Measurements from ENCODE around the gene FZR1.
"Not testable (repeated sequence)": the region's sequence is repeated elsewhere in the genome, so short reads cannot be mapped to it uniquely, and the experiment has no call there.

The FZR1 gene

DNA sequence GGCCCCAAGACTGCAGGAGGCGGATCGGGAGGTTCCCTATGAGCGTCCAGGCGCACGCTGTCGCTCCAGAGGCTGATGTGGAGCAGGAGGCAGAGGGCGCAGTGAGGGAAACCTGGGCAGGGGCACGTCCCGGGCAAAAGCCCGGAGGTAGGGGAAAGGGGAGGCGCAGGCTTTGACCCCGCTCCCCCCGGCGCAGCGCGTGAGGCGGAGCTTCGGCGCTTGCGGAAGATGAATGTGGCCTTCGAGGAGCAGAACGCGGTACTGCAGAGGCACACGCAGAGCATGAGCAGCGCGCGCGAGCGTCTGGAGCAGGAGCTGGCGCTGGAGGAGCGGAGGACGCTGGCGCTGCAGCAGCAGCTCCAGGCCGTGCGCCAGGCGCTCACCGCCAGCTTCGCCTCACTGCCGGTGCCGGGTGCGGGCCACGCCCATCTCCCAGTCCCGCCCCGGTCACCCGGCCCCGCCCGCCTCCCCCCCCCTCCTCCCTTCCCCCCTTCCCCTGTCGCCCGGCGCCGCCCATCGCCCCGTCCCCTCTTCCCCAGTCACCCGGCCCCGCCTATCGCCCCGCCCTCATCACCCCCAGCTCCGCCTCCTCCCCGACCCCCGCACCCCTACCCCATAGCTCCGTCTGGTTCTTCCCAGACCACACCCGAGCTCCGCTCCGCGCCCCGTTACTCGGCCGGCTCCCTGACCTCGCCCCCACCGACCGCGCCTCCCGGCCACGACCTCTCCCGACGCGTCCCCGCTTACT, 70.8 kb downstream of the FZR1 start:
- DNase-seq, result no peak

GRCh38 chr19:3577723-3578344, 71.7 kb downstream of the FZR1 start:
- DNase-seq, result no peak

DNA sequence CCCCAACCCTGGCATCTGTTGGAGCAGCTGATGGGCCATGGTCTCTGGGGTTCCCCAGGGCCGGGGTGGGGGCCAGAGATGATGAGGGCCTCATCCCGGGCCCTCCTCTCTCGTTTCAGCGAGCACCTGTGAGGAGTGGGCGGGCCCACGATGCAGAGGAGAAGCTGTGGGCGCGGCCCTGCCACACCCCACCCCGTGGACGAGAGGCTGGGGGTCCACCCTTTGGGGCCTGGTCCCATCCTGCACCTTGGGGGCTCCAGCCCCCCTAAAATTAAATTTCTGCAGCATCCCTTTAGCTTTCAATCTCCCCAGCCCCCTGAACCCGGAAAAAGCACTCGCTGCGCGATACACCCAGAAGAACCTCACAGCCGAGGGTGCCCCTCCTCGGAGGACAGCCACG, 72.3 kb downstream of the FZR1 start:
- DNase-seq, result no peak

DNA sequence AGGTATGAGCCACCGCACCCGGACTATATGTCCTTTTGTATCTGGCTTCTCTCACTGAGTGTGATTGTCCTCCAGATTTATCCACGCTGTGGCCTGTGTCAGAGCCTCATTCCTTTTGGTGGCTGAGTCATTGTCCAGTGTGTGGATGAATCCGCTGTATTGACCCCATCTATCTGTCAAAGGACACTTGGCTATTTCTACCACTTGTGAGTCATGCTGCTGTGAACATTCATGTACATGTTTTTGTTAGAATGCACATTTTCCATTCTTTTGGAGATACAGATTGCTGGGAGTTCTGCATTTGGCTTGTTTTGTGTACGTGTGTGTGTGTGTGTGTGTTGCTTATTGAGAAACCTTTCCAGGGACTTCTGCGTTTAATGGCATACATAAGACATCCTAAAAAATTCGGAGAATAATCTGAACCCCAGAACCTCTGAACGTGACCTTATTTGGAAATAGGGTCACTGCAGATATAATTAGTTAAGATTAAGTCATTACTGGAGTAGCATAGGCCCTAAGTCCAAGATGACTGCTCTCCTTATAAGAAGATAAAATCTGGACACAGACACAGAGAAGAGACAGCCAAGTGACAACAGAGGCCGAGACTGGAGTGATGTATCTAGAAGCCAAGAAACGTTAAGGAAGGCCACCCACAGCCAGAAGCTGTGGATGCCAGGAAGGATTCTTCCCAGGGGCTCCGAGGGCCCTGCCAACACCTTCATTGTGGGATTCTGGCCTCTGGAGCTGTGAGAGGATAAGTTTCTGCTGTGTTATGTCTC, 74.2 kb downstream of the FZR1 start:
- no peak for DNase-seq

DNA sequence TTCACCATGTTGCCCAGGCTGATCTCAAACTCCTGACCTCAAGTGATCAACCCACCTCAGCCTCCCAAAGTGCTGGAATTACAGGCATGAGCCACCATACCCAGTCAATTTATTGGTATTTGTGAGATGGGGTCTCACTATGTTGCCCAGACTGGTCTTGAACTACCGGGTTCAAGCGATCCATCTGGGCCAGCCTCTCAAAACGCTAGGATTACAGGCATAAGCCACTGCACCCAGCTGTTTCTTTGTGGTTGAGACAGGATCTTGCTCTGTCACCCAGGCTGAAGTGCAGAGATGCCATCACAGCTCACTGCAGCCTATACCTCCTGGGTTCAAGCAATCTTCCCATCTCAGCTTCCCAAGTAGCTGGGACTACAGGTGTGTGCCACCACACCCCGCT, 75.7 kb downstream of the FZR1 start:
- not testable (repeated sequence) for DNase-seq

DNA sequence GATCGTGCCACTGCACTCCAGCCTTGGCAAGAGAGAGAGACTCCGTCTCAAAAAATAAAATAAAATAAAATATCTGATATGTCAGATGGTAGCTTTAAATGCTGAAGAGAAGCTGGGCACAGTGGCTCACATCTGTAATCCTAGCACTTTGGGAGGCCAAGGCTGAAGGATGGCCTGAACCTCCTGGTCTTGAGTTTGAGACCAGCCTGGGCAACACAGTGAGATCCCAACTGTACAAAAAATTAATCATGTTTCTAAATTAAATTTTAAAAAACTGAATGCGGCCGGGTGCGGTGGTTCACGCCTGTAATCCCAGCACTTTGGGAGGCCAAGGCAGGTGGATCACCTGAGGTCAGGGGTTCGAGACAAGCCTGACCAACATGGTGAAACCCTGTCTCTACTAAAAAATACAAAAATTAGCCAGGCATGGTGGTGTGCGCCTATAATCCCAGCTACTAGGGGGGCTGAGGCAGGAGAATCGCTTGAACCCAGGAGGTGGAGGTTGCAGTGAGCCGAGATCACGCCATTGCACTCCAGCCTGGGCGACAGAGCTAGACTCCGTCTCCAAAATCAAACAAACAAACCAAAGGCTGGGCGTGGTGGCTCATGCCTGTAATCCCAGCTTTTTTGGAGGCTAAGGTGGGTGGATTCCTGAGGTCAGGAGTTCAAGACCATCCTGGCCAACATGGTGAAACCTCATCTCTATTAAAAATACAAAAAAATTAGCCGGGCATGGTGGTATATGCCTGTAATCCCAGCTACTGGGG, 78.1 kb downstream of the FZR1 start:
- DNase-seq, result not testable (repeated sequence)

- no peak for DNase-seq
Measured at GRCh38 chr19:3585301-3586126, 79.4 kb downstream of the FZR1 start, which contains the start of gene GIPC3. Gene GIPC3 (plus strand): TSS chr19:3585478. CDS start chr19:3585598, 120 bp downstream.

GRCh38 chr19:3586127-3586626, 80.1 kb downstream of the FZR1 start:
- DNase-seq, result peak; percentile 33

DNA sequence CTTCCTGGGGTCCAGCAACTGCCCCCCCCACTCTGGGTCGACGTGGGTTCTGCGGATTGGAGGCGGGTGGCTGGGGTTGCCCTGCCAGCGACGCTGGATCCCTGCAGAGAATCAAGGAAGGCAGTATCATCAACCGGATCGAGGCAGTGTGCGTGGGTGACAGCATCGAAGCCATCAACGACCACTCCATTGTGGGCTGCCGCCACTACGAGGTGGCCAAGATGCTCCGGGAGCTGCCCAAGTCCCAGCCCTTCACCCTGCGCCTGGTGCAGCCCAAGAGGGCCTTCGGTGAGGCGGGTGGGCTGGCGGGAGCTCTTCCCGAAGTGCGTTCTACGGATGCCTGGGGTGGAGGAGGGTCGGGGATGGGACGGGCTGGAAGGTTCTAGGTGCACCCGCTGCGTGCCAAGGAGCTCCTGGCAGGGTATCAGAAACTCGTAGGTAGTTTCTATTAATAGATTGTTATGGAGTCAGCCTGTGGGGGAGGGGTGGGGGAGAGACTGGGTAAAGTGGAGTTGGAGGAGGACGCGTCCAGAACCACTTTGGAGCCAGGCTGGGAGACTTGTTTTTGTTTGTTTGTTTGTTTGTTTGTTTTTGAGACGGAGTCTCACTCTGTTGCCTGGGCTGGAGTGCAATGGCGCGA, 80.7 kb downstream of the FZR1 start:
- no peak for DNase-seq

All from CD4-positive, alpha-beta T cell treated with Interleukin-15 for 1 hour (primary cell).